Kidney capillary endothelial cell (primary cell): ENCODE measurements around the gene PPP6C.
"Not testable (repeated sequence)": the region's sequence is repeated elsewhere in the genome, so short reads cannot be mapped to it uniquely, and the experiment has no call there.

Experiments used
- DNase-seq: peaks from one replicate; pipeline ENCODE4 v3.0.0-alpha.2; 2018; ENCODE audit warnings: low spot score

Gene PPP6C

GRCh38 chr9:125141751-125142150, 47.9 kb downstream of the PPP6C start:
- no peak for DNase-seq

GRCh38 chr9:125141251-125141650, 48.4 kb downstream of the PPP6C start:
- no peak for DNase-seq

- DNase-seq = no peak
Measured at GRCh38 chr9:125140576-125140975, 49.0 kb downstream of the PPP6C start.

- DNase-seq = no peak
Measured at GRCh38 chr9:125137200-125137599, 52.4 kb downstream of the PPP6C start.

- no peak for DNase-seq
Measured at GRCh38 chr9:125134976-125135375, 54.6 kb downstream of the PPP6C start.

GRCh38 chr9:125133403-125134329, 55.9 kb downstream of the PPP6C start:
- no peak for DNase-seq

- no peak for DNase-seq
Measured at GRCh38 chr9:125131778-125132177, 57.8 kb downstream of the PPP6C start.

GRCh38 chr9:125126019-125126746, 63.4 kb downstream of the PPP6C start:
- DNase-seq = no peak

- DNase-seq = no peak
Measured at GRCh38 chr9:125125523-125125922, 64.1 kb downstream of the PPP6C start.

- peak; percentile 46 for DNase-seq
Measured at GRCh38 chr9:125121146-125121545, 68.5 kb downstream of the PPP6C start.

- no peak for DNase-seq
Measured at GRCh38 chr9:125119643-125120286, 69.8 kb downstream of the PPP6C start.

- DNase-seq = not testable (repeated sequence)
Measured at GRCh38 chr9:125118696-125119095, 70.9 kb downstream of the PPP6C start.

GRCh38 chr9:125114503-125114902, 75.1 kb downstream of the PPP6C start:
- not testable (repeated sequence) for DNase-seq

- no peak for DNase-seq
Measured at GRCh38 chr9:125110464-125110863, 79.1 kb downstream of the PPP6C start.

GRCh38 chr9:125108541-125108940, 81.1 kb downstream of the PPP6C start:
- DNase-seq = not testable (repeated sequence)

GRCh38 chr9:125106285-125106893, 83.2 kb downstream of the PPP6C start:
- no peak for DNase-seq

- DNase-seq = no peak
Measured at GRCh38 chr9:125103770-125104460, 85.7 kb downstream of the PPP6C start.

GRCh38 chr9:125103021-125103420, 86.6 kb downstream of the PPP6C start:
- no peak for DNase-seq

- DNase-seq = no peak
Measured at GRCh38 chr9:125100822-125101221, 88.8 kb downstream of the PPP6C start.

GRCh38 chr9:125099816-125100215, 89.8 kb downstream of the PPP6C start:
- DNase-seq = no peak
